D341Med (cell line): ENCODE results near the gene CD84.
"Not testable (repeated sequence)": the region's sequence is repeated elsewhere in the genome, so short reads cannot be mapped to it uniquely, and the experiment has no call there.

Experiments
- DNase-seq: peaks from one replicate; pipeline ENCODE4 v3.0.0; 2012; ENCODE audit warnings: low spot score

Gene CD84

DNA sequence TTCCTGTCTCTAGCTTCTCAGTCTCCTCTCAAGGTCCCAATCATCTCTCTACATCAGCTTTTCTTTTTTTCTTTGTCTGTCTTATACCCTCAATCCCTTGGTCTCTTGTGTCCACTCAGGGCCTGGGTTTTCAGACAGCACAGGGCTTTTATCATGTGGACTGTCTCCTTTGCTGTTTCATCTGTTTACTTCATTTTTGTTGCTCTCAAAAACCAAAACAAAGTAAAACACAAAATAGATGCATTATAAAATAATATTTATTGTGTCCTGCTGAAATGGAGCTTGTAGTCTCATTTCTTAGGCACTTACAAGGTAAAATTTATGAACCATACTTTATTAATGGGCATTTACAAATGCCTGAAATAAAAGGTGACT lies 38.5 kb downstream of the CD84 start:
- DNase-seq: no peak

DNA sequence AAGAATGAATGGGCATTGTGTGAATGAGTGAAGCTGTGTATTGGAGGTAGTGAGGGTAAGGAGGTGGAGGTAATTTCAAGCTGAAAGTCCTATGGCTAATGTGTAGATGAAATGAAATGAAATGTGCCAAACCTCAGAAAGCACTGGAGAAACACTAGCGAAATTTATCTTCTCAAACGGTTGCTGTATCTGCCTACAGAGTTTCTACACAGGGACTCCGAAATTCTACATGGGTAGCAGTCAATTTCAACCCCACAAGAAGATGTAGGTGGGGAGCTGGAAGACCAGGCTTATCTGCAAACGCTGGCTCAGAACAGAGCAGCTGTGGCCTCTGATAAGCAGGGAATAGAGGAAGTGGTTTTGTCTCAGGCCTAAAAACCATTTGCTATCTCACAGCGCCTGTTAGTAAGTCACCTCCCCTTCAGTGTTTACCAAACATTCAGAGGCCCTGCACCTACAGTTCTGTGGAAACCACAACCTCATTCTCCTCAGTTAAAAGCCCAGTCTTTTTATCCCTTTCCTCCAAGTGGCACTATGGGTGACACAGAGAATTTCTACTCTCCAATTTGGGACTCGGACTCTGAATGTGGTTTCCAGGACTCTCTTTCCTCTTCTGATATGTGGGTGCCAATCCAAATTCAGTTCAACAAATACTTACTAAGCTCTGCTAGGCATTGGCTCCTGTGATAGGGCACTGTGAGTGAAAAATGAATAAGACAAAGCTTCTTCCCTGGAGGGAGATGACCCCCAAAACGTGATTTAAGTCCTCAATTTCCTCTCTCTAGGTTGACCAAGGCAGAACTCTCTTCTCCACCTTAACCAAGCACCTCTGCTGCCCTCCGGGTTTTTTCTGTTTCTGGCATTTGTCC lies 39.1 kb downstream of the CD84 start:
- no peak for DNase-seq

DNA sequence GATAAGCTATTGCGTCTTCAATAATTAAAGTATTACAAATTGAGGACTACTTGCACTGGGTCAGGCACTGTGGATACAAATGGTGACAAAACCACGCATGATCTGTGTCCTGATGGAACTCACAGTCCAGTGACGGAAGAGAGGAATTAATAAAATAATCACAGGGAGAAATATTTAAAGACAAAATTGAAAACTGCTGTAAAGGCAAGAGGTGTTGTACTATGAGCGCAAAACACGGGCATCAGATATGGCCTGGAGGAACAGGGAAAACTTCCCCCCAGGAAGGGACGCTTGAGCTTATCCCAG lies 39.7 kb downstream of the CD84 start:
- no peak for DNase-seq

DNA sequence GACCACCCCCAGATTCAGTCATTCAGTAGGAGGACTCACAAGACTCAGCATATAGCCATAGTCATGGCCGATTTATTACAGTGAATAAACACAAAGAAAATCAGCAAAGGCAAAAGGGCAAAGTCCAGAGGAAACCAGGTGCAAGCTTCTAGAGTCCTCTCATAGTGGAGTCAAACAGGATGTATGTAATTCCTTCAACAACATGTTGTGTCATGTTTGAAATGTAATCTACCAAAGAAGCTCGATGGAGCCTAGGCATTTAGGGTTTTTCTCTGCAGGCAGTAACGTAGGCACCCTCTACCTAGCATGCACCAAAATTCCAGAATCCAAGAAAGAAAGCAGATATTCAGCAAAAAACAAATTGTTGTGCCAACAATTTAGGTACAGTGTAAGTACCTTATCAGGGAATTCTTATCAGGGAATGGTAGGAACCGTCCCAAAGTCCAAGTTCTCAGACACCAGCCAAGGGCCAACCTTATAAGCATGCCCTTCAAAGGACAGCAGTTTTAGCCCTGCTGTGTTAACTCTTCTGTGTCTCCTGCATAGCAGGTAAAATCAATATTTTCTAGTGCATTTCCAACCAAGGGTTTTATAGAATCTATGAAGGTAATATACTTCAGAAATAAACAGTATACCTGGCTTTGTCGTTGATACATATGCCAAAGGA lies 40.2 kb downstream of the CD84 start:
- no peak for DNase-seq

DNA sequence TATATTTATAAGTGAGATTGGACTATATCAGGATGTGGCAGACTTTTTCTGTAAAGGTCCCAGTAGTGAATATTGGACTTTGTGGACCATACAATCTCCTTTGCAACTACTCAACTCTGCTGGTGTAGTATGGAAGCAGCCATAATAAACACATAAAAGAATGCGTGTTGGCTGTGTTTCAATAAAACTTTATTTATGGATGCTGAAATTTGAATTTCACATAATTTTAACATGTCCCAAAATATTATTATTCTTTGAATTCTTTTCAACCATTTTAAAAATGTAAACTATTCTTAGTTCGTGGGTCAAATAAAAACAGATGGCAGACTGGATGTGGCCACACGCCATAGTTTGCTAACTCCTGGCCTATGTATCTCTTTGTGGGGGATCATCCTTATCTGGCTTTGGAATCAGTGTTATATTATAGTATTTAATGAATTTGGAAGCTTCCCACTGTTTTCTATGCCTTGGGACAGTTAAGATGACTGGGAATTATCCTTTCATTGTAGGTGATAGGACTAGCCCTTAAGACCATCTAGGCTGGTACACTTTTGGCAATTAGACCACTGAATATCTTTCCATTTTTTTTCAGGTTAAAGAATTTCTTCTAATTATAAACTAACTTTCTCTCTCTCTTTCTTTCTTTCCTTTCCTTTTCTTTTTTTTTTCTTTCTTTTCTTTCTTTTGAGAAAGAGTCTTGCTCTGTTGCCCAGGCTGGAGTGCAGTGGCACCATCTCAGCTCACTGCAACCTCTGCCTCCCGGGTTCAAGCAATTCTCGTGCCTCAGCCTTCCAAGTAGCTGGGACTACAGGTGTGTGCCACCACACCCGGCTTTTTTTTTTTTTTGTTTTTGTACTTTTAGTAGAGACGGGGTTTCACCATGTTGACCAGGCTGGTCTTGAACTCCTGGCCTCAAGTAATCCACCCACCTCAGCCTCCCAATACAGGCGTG lies 41.3 kb downstream of the CD84 start:
- no peak for DNase-seq

DNA sequence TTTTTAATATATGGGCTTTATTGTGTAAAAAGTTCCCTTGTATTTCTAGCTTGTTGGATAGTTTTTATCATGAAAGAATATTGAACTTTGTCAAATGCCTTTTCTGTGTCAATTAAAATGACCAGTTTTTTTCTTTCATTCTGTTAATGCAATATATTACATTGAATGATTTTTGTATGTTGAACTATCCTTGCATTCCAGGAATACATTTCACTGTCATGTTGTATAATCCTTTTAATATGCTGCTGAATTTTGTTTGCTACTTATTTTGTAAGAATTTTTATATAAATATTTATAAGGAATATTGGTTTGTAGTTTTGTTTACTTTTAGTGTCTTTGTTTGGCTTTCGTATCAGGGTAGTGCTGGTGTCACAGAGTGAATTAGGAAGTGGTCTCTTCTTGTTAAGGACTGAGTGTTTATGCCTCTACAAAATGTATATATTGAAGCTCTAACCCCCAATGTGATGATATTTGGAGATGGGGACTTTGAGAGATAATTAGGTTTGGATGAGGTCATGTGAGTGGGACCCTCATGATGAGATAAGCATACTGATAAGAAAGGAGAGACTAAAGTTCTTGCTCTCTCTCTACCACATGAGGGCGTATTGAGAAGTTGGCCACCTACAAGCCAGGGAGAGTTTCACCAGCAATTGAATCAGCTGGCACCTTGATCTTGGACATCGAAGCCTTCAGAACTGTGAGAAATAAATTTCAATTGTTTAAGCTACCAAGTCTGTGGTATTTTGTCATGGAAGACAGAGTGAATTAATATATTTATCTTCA lies 44.3 kb downstream of the CD84 start:
- DNase-seq: no peak

DNA sequence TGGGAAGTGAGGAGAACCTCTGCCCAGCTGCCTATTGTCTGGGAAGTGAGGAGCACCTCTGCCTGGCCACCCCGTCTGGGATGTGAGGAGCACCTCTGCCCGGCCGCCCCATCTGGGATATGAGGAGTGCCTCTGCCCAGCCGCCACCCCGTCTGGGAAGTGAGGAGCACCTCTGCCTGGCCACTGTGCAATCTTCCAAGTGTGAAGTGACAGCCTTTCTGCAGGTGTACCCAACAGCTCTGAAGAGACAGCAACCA lies 46.8 kb downstream of the CD84 start:
- not testable (repeated sequence) for DNase-seq

DNA sequence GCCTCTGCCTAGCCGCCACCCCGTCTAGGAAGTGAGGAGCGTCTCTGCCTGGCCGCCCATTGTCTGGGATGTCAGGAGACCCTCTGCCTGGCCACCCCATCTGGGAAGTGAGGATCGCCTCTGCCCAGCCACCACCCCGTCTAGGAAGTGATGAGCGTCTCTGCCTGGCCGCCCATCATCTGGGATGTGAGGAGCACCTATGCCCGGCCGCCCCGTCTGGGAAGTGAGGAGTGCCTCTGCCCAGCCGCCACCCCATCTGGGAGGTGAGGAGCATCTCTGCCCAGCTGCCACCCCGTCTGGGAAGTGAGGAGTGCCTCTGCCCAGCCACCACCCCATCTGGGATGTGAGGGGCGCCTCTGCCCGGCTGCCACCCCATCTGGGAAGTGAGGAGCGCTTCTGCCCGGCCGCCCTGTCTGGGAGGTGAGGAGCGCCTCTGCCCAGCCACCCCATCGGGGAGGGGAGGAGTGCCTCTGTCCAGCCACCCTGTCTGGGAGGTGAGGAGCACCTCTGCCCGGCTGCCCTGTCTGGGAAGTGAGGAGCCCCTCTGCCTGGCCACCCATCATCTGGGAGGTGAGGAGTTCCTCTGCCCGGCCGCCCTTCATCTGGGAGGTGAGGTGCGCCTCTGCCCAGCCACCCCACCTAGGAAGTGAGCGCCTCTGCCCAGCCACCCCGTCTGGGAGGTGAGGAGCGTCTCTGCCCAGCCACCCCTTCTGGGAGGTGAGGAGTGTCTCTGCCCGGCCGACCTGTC lies 47.3 kb downstream of the CD84 start:
- DNase-seq: not testable (repeated sequence)

DNA sequence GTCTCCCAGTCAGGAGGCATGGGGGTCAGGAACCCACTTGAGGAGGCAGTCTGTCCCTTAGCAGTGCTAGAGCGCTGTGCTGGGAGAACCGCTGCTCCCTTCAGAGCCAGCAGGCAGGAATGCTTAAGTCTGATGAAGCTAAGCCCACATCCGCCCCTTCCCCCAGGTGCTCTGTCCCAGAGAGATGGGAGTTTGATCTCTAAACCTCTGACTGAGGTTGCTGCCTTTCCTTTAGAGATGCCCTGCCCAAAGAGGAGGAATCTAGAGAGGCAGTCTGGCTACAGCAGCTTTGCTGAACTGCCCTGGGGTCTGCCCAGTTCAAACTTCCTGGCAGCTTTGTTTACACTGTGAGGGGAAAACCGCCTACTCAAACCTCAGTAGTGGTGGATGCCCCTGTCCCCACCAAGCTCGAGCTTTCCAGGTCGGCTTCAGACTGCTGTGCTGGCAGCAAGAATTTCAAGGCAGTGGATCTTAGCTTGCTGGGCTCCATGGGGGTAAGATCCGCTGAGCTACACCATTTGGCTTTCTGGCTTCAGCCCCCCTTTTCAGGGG lies 49.8 kb downstream of the CD84 start:
- not testable (repeated sequence) for DNase-seq

DNA sequence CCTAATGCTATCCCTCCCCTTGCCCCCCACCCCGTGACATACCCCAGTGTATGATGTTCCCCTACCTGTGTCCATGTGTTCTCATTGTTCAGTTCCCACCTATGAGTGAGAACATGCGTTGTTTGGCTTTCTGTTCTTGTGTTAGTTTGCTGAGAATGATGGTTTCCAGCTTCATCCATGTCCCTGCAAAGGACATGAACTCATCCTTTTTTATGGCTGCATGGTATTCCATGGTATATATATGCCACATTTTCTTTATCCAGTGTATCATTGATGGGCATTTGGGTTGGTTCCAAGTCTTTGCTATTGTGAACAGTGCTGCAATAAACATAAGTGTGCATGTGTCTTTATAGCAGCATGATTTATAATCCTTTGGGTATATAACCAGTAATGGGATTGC lies 55.5 kb downstream of the CD84 start:
- DNase-seq: not testable (repeated sequence)

DNA sequence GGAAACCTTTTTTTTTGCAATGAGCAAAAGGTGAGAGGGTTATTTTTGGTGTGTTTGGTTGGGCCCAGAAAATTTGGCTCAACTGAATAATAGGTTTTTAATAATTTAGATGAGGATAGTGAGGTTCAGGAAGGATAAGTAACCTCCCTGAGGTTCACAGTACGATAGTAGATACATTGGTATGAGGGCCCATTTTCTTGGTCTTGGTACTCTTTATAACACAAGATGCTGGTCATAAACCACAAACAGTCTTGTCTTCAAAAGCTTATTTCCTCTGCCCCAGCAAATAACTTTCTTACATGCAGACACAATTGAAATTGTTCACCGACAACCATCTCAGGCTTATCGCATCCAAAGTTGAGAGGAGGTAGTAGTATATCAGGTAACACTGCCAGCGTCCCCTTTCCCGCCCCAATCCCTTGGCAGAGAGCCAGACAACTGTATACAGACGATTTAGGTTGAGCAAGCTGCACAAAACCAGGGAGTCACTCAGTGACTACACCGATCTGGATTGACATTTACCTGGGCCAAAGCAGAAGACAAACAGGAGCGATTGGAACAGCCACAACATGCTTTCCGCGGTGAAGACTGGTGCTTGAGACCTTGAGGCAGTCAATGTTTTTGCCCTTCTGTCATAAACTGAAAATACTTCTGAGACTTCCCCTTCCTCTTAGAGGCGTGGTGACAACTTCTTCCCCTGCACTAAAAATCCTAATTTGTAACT lies 56.5 kb downstream of the CD84 start, which contains the start of gene SLAMF6:
Gene SLAMF6, minus strand, starts transcription at position 634 of the 724 bp plus-strand sequence. Its CDS starts 63 bp downstream, at position 571.
- DNase-seq: no peak

DNA sequence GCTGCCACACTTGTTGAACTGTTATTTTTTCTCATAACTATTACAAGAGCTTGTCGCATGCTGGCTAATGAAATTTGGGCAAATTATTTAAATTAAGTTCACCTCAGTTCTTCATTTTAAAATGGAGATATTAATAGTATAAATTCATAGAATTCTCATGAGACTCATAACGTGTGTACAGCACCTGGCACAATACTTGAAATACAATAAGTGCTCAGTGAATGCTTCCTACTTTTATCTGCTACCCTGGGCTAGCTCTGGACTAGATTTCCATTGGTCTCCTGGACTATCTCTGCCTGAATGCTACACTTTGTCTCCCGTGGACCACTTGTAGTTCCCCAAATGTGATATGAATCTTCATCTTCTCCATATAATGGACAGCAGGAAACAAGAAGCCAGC lies 57.2 kb downstream of the CD84 start:
- DNase-seq: no peak

DNA sequence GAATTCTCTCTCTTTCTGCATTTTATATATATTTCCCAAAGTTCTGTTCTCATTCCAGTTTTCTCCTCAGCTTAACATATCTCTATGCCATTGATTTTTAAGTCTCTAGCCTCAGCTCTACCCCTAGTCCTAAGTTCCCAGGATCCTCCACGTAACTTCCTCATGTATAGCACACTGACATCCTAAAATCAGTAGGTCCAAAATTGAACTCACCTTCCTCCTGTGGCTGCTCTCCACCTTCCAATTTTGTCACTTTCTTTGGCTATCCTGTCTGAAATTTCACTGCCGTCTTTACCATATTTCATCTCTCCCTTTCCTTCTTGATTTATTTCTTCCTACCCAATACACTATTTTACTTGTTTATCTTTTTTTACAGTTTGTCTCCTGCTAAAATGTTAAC lies 57.7 kb downstream of the CD84 start:
- no peak for DNase-seq

DNA sequence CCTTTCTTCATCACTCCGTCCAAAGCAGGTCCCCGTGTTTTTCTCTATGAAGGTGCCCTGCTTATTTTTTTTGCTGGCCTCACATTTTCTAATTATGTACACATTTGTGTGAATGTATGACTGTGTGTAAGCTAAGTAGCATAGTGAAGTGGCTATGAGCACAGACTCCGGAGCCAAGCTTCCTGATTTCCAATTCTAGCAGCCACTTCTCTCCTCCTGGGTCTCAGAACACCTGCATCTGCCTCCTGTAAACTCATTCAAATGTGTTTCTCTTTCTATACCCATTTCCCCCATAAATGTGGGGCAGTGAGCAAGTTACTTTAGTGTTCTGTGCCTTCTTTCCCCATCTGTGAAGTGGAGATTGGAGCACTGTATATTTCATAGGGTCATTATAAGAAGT lies 58.3 kb downstream of the CD84 start:
- no peak for DNase-seq

DNA sequence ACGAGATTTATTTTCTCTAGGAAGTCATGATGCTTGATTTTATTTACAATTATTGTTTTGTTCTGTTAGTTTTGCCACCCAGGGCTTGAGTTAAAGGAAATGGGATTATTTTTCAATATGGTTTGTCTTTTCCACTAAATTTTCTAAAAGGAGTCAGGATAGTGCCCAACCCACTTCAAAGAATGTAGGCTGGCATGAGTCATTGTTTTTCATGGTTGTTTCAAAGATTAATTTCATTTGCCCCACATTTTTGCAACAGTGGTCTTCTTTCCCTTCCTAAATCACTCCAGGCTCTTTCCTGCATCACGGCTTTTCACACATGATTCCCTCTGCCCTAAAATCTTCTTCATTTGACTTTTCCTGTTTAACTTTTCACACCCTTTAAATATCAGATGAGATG lies 58.7 kb downstream of the CD84 start:
- DNase-seq: no peak

DNA sequence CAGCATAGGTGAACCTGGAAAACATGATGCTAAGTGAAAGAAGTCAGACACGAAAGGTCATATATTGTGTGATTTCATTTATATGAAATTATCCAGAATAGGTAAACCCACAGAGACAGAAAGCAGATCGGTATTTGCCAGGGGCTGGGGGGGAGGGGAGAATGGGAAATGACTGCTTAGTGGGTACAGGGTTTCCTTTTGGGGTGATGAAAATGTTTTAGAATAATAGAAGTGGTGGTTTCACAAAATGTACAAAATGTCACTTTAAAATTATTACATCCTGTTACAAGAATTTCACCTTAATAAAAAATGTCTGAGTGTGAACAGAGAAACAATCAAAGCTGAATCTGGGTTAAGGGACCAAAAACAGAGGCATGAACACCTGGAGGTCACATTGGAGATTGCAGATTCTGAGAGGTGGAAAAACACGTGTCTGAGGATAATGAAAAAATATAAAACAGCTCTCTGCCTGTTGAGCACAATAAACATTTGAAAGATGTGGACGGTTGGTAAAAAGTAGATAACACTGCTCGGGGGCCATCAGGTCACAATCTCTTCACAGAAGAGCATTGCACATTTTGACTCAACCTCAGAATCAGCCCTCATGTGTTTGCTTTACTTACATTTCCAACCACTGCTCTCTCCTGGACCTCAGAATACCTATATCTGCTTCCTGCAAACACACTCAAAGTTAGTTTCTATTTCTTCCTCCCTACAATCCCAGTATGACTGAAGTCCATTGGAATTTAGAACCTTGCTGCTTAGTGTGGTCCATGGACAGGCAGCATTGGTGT lies 59.5 kb downstream of the CD84 start:
- DNase-seq: no peak

DNA sequence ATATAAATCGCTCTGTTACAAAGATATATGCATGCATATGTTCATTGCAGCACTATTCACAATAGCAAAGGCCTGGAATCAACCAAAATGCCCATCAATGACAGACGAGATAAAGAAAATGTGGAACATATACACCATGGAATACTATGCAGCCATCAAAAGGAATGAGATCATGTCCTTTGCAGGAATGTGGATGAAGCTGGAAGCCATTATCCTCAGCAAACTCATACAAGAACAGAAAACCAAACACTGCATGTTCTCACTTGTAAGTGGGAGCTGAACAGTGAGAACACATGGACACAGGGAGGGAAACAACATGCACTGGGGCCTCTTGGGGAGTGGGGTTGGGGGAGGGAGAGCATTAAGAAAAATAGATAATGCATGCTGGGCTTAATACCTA lies 61.8 kb downstream of the CD84 start:
- DNase-seq: not testable (repeated sequence)

DNA sequence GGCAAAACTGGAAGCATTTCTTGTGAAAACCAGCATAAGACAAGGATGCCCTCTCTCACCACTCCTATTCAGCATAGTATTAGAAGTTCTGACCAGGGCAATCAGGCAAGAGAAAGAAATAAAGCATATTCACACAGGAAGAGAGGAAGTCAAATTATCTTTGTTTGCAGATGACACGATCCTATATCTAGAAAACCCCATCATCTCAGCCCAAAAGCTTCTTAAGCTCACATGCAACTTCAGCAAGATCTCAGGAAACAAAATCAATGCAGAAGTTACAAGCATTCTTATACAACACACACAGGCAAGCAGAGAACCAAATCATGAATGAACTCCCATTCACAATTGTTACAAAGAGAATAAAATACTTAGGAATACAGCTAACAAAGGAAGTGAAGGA lies 63.4 kb downstream of the CD84 start:
- not testable (repeated sequence) for DNase-seq

DNA sequence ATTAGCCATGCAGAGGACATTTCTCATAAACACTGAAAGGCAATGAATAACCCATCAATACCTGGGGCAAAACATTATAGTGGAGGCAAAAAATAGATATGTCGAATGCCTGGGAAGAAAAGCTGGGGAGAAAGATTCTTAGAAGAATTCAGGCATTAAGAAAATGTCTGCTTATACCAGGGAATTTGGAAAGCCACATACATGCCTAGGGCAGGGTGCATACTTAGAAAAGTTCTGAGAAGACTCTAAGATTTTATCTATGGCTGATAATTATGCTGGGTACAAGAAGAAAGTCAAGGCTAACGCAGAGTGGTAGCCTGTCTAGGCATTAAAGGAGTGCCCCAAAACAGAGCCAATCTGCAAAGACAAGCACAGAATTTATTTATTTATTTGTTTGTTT lies 74.6 kb downstream of the CD84 start:
- DNase-seq: no peak

DNA sequence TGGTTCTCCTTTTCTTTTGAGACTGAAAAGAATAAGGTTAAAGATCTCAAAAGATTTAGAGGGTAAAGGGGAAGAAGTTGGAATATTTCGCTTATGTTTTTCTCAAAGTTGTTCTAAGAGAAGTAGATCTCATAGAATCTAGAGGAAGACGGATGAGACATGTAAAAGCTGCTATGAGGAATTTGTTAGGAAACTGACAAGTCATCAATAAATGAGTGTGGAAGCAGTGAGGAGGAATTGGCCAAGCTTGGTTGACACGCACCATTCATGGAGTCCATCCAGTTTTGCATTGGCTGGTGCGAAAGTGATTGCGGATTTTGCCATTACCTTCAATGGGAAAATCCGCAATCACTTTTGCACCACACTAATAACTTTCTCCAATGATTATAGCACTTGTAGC lies 76.2 kb downstream of the CD84 start:
- DNase-seq: no peak
